ENCODE results near the gene FGFR2. TPM values are rescaled to one million over a fixed set of nuclear protein-coding genes. Genes with fewer than 3 reads are reported as not detected.

The FGFR2 gene
- polyA plus RNA-seq, 4 donors = 1.1 to 31.2 (median 2.6) TPM

GRCh38 chr10:121590772-121591171 is 7.5 kb downstream of the FGFR2 start:
- Histone ChIP-seq H3K9me3 (ENCODE audit: control insufficient read depth in 2 of 2, insufficient read depth in 1 of 2, low read depth in 1 of 2, low read length in 1 of 2) (peaks cover 0 to 4% of the 10 kb centered on the region in 2 donors), H3K27ac (ENCODE audit: low read depth in 1 of 3, low read length in 2 of 3) (no peak overlapping the region)

GRCh38 chr10:121589553-121589952 is 8.7 kb downstream of the FGFR2 start:
- Histone ChIP-seq H3K36me3 (ENCODE audit: control insufficient read depth in 3 of 3, insufficient read depth in 2 of 3, low read depth in 1 of 3, low read length in 3 of 3) (peaks cover 0 to 17% (median 0%) of the 10 kb centered on the region in 3 donors), H3K9me3 (ENCODE audit: control insufficient read depth in 2 of 2, insufficient read depth in 1 of 2, low read depth in 1 of 2, low read length in 1 of 2) (peaks cover 0 to 4% of the 10 kb centered on the region in 2 donors), H3K4me3 (ENCODE audit: low read depth in 1 of 3, low read length in 3 of 3) (no peak overlapping the region), H3K27me3 (ENCODE audit: control insufficient read depth in 3 of 3, insufficient read depth in 3 of 3, low read length in 3 of 3) (no peaks in the 10 kb centered on the region), H3K4me1 (ENCODE audit: control insufficient read depth in 3 of 3, insufficient read depth in 2 of 3, low read depth in 1 of 3, low read length in 2 of 3) (no peaks in the 10 kb centered on the region), H3K27ac (ENCODE audit: low read depth in 1 of 3, low read length in 2 of 3) (no peak overlapping the region)
- 83 to 89% (median 86%) methylated on average over 3 of the region's 3 CpGs for WGBS, 3 donors
- DNase-seq (no peak), FAIRE-seq (no peak)

More at GRCh38 chr10:121590772-121591171, 7.5 kb downstream of the FGFR2 start:
- Histone ChIP-seq H3K27me3 (ENCODE audit: control insufficient read depth in 3 of 3, insufficient read depth in 3 of 3, low read length in 3 of 3) (no peaks in the 10 kb centered on the region), H3K36me3 (ENCODE audit: control insufficient read depth in 3 of 3, insufficient read depth in 2 of 3, low read depth in 1 of 3, low read length in 3 of 3) (peaks cover 0 to 17% (median 0%) of the 10 kb centered on the region in 3 donors), H3K4me1 (ENCODE audit: control insufficient read depth in 3 of 3, insufficient read depth in 2 of 3, low read depth in 1 of 3, low read length in 2 of 3) (peaks cover 0 to 2% (median 0%) of the 10 kb centered on the region in 3 donors), H3K4me3 (ENCODE audit: low read depth in 1 of 3, low read length in 3 of 3) (no peak overlapping the region)
- WGBS, 3 donors = 84 to 93% (median 90%) methylated on average over 9 of the region's 9 CpGs
- no peak for DNase-seq
- FAIRE-seq = no peak

GRCh38 chr10:121583857-121584256 is 14.4 kb downstream of the FGFR2 start:
- Histone ChIP-seq H3K27ac (ENCODE audit: low read depth in 1 of 3, low read length in 2 of 3) (no peak overlapping the region), H3K4me1 (ENCODE audit: control insufficient read depth in 3 of 3, insufficient read depth in 2 of 3, low read depth in 1 of 3, low read length in 2 of 3) (no peaks in the 10 kb centered on the region), H3K27me3 (ENCODE audit: control insufficient read depth in 3 of 3, insufficient read depth in 3 of 3, low read length in 3 of 3) (no peaks in the 10 kb centered on the region), H3K36me3 (ENCODE audit: control insufficient read depth in 3 of 3, insufficient read depth in 2 of 3, low read depth in 1 of 3, low read length in 3 of 3) (peaks cover 0 to 14% (median 0%) of the 10 kb centered on the region in 3 donors), H3K9me3 (ENCODE audit: control insufficient read depth in 2 of 2, insufficient read depth in 1 of 2, low read depth in 1 of 2, low read length in 1 of 2) (peaks cover 0 to 4% of the 10 kb centered on the region in 2 donors), H3K4me3 (ENCODE audit: low read depth in 1 of 3, low read length in 3 of 3) (no peak overlapping the region)
- WGBS, 3 donors = 82 to 95% (median 84%) methylated on average over 1 of the region's 1 CpG
- DNase-seq = no peak
- FAIRE-seq = no peak

DNA sequence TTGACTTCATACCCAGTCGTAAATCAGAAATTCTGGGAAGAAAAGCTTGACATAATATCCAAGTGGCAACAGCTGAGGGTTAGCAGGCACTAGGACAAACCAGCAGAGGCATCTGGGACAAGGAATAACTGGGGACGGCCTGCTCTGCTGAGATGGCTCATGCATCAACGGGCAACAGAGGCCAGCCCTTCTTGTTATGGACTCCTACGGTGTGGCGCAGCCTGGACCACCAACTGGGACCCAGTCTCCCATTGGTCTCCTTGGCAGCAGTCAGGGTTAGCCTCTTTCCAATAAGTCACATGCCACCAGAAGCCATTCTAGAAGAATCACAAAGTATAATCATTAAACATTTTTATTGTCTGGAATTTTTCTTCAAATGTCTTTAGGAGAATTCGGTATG is 15.0 kb downstream of the FGFR2 start:
- Histone ChIP-seq H3K4me1 (ENCODE audit: control insufficient read depth in 3 of 3, insufficient read depth in 2 of 3, low read depth in 1 of 3, low read length in 2 of 3) (no peaks in the 10 kb centered on the region), H3K36me3 (ENCODE audit: control insufficient read depth in 3 of 3, insufficient read depth in 2 of 3, low read depth in 1 of 3, low read length in 3 of 3) (peaks cover 0 to 15% (median 0%) of the 10 kb centered on the region in 3 donors), H3K4me3 (ENCODE audit: low read depth in 1 of 3, low read length in 3 of 3) (no peak overlapping the region), H3K27me3 (ENCODE audit: control insufficient read depth in 3 of 3, insufficient read depth in 3 of 3, low read length in 3 of 3) (no peaks in the 10 kb centered on the region), H3K9me3 (ENCODE audit: control insufficient read depth in 2 of 2, insufficient read depth in 1 of 2, low read depth in 1 of 2, low read length in 1 of 2) (peaks cover 0 to 4% of the 10 kb centered on the region in 2 donors), H3K27ac (ENCODE audit: low read depth in 1 of 3, low read length in 2 of 3) (no peak overlapping the region)
- 89 to 94% (median 90%) methylated on average over 6 of the region's 6 CpGs for WGBS, 3 donors
- DNase-seq (no peak), FAIRE-seq (no peak)

DNA sequence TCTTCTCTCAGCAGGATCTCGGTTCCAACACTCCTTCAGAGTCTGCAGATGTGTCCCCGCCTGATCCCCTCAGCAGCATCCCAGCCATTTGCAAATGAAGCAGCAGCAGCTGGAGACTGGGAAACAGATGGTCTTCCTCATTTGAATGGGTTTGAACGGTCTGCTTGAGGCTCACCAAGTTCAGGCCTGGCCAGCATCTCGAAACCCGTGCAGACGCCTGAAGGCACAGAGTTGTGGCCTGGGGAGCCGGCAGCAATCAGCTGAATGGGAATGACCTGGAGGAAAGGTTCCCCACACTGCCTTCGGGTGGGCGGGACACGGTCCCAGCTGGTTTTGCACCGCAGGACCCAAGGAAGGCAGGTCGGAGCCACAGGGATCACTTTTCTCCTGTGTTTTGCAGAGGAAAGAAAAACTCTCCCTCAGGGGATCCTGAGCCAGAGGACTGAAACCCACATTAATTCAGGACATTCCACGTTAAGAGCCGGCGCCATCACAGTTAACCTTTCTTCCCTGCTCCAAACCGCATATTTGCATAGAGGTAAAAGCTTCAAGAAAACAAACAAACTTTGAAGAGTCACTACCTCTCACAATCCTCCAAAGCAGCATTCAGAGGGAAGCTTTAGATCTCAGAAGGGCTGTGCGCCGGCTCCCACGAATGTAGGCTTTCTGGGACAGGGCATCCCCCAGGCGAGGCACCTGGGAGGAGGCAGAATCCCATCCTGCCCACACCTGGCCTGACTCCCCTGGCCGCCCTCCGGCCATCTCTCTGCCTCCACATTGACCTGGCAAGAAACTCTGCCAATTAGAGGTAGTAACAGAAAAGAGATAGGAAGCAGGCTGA is 17.7 kb downstream of the FGFR2 start:
- Histone ChIP-seq H3K27ac (ENCODE audit: low read depth in 1 of 3, low read length in 2 of 3) (no peak overlapping the region), H3K4me3 (ENCODE audit: low read depth in 1 of 3, low read length in 3 of 3) (no peak overlapping the region), H3K4me1 (ENCODE audit: control insufficient read depth in 3 of 3, insufficient read depth in 2 of 3, low read depth in 1 of 3, low read length in 2 of 3) (no peaks in the 10 kb centered on the region), H3K9me3 (ENCODE audit: control insufficient read depth in 2 of 2, insufficient read depth in 1 of 2, low read depth in 1 of 2, low read length in 1 of 2) (no peaks in the 10 kb centered on the region), H3K27me3 (ENCODE audit: control insufficient read depth in 3 of 3, insufficient read depth in 3 of 3, low read length in 3 of 3) (no peaks in the 10 kb centered on the region), H3K36me3 (ENCODE audit: control insufficient read depth in 3 of 3, insufficient read depth in 2 of 3, low read depth in 1 of 3, low read length in 3 of 3) (peaks cover 0 to 15% (median 0%) of the 10 kb centered on the region in 3 donors)
- 67 to 84% (median 79%) methylated on average over 22 of the region's 22 CpGs for WGBS, 3 donors
- no peak for DNase-seq
- no peak for FAIRE-seq

DNA sequence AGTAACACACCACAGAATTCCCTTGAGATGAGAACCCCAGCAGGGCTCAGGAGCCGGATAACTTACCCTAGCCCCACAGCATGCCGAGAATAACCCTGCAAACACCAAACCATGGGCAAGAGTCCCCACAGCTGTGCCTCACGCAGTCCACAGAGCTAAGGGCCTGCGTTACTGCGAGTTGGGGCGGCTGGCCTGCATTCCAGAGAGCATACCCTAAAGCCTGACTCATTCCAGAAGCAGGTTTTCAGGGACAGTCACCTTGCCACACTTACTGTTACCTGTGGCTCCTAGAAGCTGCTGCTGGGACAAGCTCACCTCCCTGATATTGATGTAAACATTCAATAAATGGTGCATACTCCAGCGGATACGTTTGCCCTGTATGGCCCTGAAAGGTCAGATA is 18.6 kb downstream of the FGFR2 start:
- H3K36me3 ChIP-seq (ENCODE audit: control insufficient read depth in 3 of 3, insufficient read depth in 2 of 3, low read depth in 1 of 3, low read length in 3 of 3) = peaks cover 0 to 15% (median 0%) of the 10 kb centered on the region in 3 donors
- no peak overlapping the region for H3K4me3 ChIP-seq (ENCODE audit: low read depth in 1 of 3, low read length in 3 of 3)
- FAIRE-seq = no peak
- H3K9me3 ChIP-seq (ENCODE audit: control insufficient read depth in 2 of 2, insufficient read depth in 1 of 2, low read depth in 1 of 2, low read length in 1 of 2) = no peaks in the 10 kb centered on the region
- no peaks in the 10 kb centered on the region for H3K4me1 ChIP-seq (ENCODE audit: control insufficient read depth in 3 of 3, insufficient read depth in 2 of 3, low read depth in 1 of 3, low read length in 2 of 3)
- 81% methylated on average over 8 of the region's 8 CpGs for WGBS, 3 donors
- DNase-seq = no peak
- H3K27ac ChIP-seq (ENCODE audit: low read depth in 1 of 3, low read length in 2 of 3) = no peak overlapping the region
- no peaks in the 10 kb centered on the region for H3K27me3 ChIP-seq (ENCODE audit: control insufficient read depth in 3 of 3, insufficient read depth in 3 of 3, low read length in 3 of 3)

DNA sequence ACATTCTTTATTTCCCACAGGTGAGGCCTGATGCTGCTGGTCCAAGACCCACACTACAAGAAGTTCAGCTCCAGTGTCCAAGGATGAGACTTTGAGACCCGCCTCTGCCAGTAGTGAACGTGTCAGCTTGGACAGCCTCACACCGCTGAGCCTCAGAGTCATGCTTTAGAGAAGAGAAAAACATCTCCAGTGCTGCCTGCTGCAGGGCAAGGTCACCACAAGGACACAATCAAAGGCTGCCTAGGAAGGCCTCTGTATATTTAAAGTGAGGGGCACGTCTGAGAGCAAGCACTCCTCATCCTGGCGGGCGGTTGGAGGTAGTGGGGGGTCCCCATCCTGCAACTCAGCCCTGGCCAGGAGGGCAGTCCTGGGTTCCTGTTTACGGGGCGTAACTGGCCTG is 19.3 kb downstream of the FGFR2 start:
- Histone ChIP-seq H3K27ac (ENCODE audit: low read depth in 1 of 3, low read length in 2 of 3) (no peak overlapping the region), H3K9me3 (ENCODE audit: control insufficient read depth in 2 of 2, insufficient read depth in 1 of 2, low read depth in 1 of 2, low read length in 1 of 2) (no peaks in the 10 kb centered on the region), H3K27me3 (ENCODE audit: control insufficient read depth in 3 of 3, insufficient read depth in 3 of 3, low read length in 3 of 3) (no peaks in the 10 kb centered on the region), H3K4me1 (ENCODE audit: control insufficient read depth in 3 of 3, insufficient read depth in 2 of 3, low read depth in 1 of 3, low read length in 2 of 3) (no peaks in the 10 kb centered on the region), H3K36me3 (ENCODE audit: control insufficient read depth in 3 of 3, insufficient read depth in 2 of 3, low read depth in 1 of 3, low read length in 3 of 3) (peaks cover 0 to 15% (median 0%) of the 10 kb centered on the region in 3 donors), H3K4me3 (ENCODE audit: low read depth in 1 of 3, low read length in 3 of 3) (no peak overlapping the region)
- WGBS, 3 donors = 82 to 90% (median 87%) methylated on average over 8 of the region's 8 CpGs
- DNase-seq = no peak
- no peak for FAIRE-seq

GRCh38 chr10:121578298-121578697 is 19.9 kb downstream of the FGFR2 start:
- FAIRE-seq (no peak), DNase-seq (no peak)
- no peak overlapping the region for H3K4me3 ChIP-seq (ENCODE audit: low read depth in 1 of 3, low read length in 3 of 3)
- H3K27ac ChIP-seq (ENCODE audit: low read depth in 1 of 3, low read length in 2 of 3) = no peak overlapping the region
- 86 to 91% (median 88%) methylated on average over 9 of the region's 9 CpGs for WGBS, 3 donors
- no peaks in the 10 kb centered on the region for H3K27me3 ChIP-seq (ENCODE audit: control insufficient read depth in 3 of 3, insufficient read depth in 3 of 3, low read length in 3 of 3)
- peaks cover 0 to 15% (median 0%) of the 10 kb centered on the region in 3 donors for H3K36me3 ChIP-seq (ENCODE audit: control insufficient read depth in 3 of 3, insufficient read depth in 2 of 3, low read depth in 1 of 3, low read length in 3 of 3)
- no peaks in the 10 kb centered on the region for H3K4me1 ChIP-seq (ENCODE audit: control insufficient read depth in 3 of 3, insufficient read depth in 2 of 3, low read depth in 1 of 3, low read length in 2 of 3)
- no peaks in the 10 kb centered on the region for H3K9me3 ChIP-seq (ENCODE audit: control insufficient read depth in 2 of 2, insufficient read depth in 1 of 2, low read depth in 1 of 2, low read length in 1 of 2)

All from small intestine (tissue), 7 donors.